NCI-H187 (cell line): Measurements from ENCODE around the gene GBA3.

Experiments
- DNase-seq, 2 experiments: peaks; one replicate each; lab custom pipeline; 2025; lab: John Stamatoyannopoulos, UW

The GBA3 gene

GRCh38 chr4:22692736-22693135 is at the start of gene GBA3:
GBA3 (plus strand) TSS chr4:22692937.
- DNase-seq: no peak

GRCh38 chr4:22643952-22644351 is 48.8 kb upstream of the GBA3 start:
- no peak for DNase-seq

GRCh38 chr4:22645481-22646182 is 47.1 kb upstream of the GBA3 start:
- DNase-seq: no peak

GRCh38 chr4:22648996-22649395 is 43.7 kb upstream of the GBA3 start:
- DNase-seq: no peak

GRCh38 chr4:22650771-22651170 is 42.0 kb upstream of the GBA3 start:
- DNase-seq: no peak

GRCh38 chr4:22653752-22654151 is 39.0 kb upstream of the GBA3 start:
- DNase-seq: no peak

GRCh38 chr4:22661443-22661842 is 31.3 kb upstream of the GBA3 start:
- no peak for DNase-seq

- no peak for DNase-seq
Observed at GRCh38 chr4:22667332-22667940, 25.3 kb upstream of the GBA3 start.

- DNase-seq: no peak
Observed at GRCh38 chr4:22668301-22668700, 24.4 kb upstream of the GBA3 start.

- no peak for DNase-seq
Observed at GRCh38 chr4:22668702-22669101, 24.0 kb upstream of the GBA3 start.

- DNase-seq: no peak
Observed at GRCh38 chr4:22670956-22671355, 21.8 kb upstream of the GBA3 start.

- DNase-seq: no peak
Observed at GRCh38 chr4:22672519-22672918, 20.2 kb upstream of the GBA3 start.

GRCh38 chr4:22672944-22673343 is 19.8 kb upstream of the GBA3 start:
- DNase-seq: no peak

GRCh38 chr4:22674700-22675099 is 18.0 kb upstream of the GBA3 start:
- no peak for DNase-seq

GRCh38 chr4:22676063-22676462 is 16.7 kb upstream of the GBA3 start:
- DNase-seq: no peak

- no peak for DNase-seq
Observed at GRCh38 chr4:22677780-22678179, 15.0 kb upstream of the GBA3 start.

GRCh38 chr4:22678940-22679854 is 13.5 kb upstream of the GBA3 start:
- no peak for DNase-seq

GRCh38 chr4:22680065-22680642 is 12.6 kb upstream of the GBA3 start:
- DNase-seq: no peak

- DNase-seq: no peak
Observed at GRCh38 chr4:22683726-22684125, 9.0 kb upstream of the GBA3 start.

- DNase-seq: no peak
Observed at GRCh38 chr4:22686141-22686540, 6.6 kb upstream of the GBA3 start.

- no peak for DNase-seq
Observed at GRCh38 chr4:22688236-22688635, 4.5 kb upstream of the GBA3 start.

- DNase-seq: no peak
Observed at GRCh38 chr4:22689428-22689827, 3.3 kb upstream of the GBA3 start.

- DNase-seq: no peak
Observed at GRCh38 chr4:22695029-22695428, 2.3 kb downstream of the GBA3 start.
